ENCODE data around the gene TBX15. TPM values are rescaled to one million over a fixed set of nuclear protein-coding genes. Genes with fewer than 3 reads are reported as not detected.

The TBX15 gene
- total RNA-seq, 4 donors from 2014 or later = 1.1 to 5.4 (median 3.5) TPM

DNA sequence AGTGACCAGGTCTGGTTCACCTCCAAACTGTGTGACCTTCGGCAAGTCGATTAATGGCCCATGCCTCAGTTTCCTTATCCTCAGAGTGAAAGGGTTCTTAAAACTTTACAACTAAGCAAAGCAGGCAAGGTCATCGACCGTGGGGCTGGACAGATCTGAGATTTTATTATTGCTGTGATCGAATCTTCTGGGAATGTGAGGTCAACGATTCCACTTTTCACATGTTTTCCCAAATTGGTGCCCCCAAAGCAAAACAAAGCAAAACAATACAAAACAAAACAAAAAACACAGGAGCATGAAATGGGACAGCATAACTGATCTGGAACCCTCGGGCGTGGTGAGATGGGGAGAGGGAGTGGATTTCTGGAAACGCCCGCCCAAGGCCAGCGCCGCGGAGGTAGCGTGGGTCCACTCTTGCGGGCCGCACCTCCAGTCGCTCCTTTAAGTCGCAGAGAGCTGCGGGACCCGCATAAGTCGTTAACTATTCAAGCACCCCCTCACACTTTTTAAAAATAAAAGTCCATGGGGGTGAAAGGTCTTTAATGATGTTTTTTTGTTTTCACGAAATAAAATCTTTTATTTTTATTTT lies 4.2 kb upstream of the TBX15 start:
- H3K27ac ChIP-seq = no peak overlapping the region
- H3K9me3 ChIP-seq = no peaks in the 10 kb centered on the region
- H3K27me3 ChIP-seq = peaks cover 93% of the 10 kb centered on the region
- intact Hi-C loops (cut with DNase I) = loop anchor here (10.0 kb wide), 1 partner anchor 838 kb away; no protein-coding TSS in a partner anchor
- no peak for DNase-seq
- H3K36me3 ChIP-seq = no peaks in the 10 kb centered on the region
- no peak for TF ChIP-seq POLR2A (IDR thresholded peaks at IDR 0.05)
- TF ChIP-seq, protein P1, sequence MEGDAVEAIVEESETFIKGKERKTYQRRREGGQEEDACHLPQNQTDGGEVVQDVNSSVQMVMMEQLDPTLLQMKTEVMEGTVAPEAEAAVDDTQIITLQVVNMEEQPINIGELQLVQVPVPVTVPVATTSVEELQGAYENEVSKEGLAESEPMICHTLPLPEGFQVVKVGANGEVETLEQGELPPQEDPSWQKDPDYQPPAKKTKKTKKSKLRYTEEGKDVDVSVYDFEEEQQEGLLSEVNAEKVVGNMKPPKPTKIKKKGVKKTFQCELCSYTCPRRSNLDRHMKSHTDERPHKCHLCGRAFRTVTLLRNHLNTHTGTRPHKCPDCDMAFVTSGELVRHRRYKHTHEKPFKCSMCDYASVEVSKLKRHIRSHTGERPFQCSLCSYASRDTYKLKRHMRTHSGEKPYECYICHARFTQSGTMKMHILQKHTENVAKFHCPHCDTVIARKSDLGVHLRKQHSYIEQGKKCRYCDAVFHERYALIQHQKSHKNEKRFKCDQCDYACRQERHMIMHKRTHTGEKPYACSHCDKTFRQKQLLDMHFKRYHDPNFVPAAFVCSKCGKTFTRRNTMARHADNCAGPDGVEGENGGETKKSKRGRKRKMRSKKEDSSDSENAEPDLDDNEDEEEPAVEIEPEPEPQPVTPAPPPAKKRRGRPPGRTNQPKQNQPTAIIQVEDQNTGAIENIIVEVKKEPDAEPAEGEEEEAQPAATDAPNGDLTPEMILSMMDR (IDR thresholded peaks at IDR 0.05) = no peak
- WGBS, 2 donors = 16 to 22% methylated on average over 22 of the region's 22 CpGs
- H3K4me1 ChIP-seq = peaks cover under 1 to 9% of the 10 kb centered on the region in 2 donors
- H3K4me3 ChIP-seq (replicated peaks in 1 of 3) = no peak overlapping the region

DNA sequence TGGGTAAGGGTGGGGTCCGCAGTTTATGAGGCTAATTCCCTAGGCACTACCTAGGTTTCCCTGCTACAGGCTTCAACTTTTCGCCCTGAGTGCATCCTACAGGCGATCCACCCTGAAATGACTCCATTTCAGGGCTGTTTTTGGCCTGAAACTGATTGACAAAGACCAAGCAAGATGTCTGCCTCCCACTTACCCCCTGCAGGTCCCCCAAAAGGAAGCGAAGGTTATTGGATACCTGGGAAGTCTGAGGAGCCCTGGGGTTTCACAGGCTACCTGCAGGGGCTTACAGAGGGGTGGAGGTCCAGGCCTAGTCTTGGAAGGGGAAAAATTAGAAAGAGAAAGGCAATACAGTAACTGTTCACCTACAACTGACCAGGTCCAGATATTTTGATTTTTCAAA lies 3.3 kb upstream of the TBX15 start:
- Histone ChIP-seq H3K4me1 (peaks cover 5 to 10% of the 10 kb centered on the region in 2 donors), H3K27ac (no peak overlapping the region), H3K36me3 (no peaks in the 10 kb centered on the region), H3K27me3 (peaks cover 93% of the 10 kb centered on the region), H3K4me3 (replicated peaks in 1 of 3) (no peak overlapping the region), H3K9me3 (no peaks in the 10 kb centered on the region)
- 19 to 23% methylated on average over 4 of the region's 4 CpGs for WGBS, 2 donors
- intact Hi-C loops (cut with DNase I) = loop anchor here (10.0 kb wide), 1 partner anchor 837 kb away; no protein-coding TSS in a partner anchor
- no peak for DNase-seq
- no peak for TF ChIP-seq POLR2A (IDR thresholded peaks at IDR 0.05)
- TF ChIP-seq, protein P1 (IDR thresholded peaks at IDR 0.05) = no peak

DNA sequence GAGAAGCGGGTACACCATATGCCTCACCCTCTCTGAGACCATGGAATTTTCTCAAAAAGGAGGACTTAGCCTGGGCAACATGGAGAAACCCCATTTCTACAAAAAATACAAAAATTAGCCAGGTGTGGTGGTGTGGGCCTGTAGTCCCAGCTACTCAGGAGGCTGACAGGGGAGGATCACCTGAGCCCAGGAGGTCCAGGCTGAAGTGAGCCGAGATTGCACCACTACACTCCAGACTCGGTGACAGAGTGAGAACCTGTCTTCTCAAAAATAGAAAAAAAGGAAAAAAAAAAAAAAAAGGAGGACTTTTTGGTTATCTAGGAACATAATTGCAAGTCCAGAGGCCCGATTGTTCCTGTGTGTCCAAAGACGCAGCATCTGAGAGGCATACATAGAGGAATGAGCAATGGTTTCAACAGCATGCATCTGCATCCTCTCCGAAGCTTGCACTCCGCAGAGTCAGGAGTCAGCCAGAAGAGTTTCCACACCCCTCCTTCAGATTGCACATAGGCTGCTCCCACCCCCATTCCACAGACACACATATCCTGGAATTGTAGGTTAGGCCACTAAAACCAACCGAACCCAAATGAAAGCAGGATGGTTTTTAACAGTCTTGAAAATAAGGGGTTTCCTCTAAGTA lies 2.5 kb upstream of the TBX15 start:
- no peak overlapping the region for H3K27ac ChIP-seq
- H3K4me1 ChIP-seq = peaks cover 5 to 11% of the 10 kb centered on the region in 2 donors
- intact Hi-C loops (cut with DNase I) = loop anchor here (10.0 kb wide), 1 partner anchor 836 kb away; no protein-coding TSS in a partner anchor
- no peaks in the 10 kb centered on the region for H3K9me3 ChIP-seq
- TF ChIP-seq, protein P1 (IDR thresholded peaks at IDR 0.05) = no peak
- no peak for TF ChIP-seq POLR2A (IDR thresholded peaks at IDR 0.05)
- H3K27me3 ChIP-seq = peaks cover 96% of the 10 kb centered on the region
- H3K4me3 ChIP-seq (replicated peaks in 1 of 3) = no peak overlapping the region
- 45 to 49% methylated on average over 8 of the region's 8 CpGs for WGBS, 2 donors
- DNase-seq = no peak
- no peaks in the 10 kb centered on the region for H3K36me3 ChIP-seq

DNA sequence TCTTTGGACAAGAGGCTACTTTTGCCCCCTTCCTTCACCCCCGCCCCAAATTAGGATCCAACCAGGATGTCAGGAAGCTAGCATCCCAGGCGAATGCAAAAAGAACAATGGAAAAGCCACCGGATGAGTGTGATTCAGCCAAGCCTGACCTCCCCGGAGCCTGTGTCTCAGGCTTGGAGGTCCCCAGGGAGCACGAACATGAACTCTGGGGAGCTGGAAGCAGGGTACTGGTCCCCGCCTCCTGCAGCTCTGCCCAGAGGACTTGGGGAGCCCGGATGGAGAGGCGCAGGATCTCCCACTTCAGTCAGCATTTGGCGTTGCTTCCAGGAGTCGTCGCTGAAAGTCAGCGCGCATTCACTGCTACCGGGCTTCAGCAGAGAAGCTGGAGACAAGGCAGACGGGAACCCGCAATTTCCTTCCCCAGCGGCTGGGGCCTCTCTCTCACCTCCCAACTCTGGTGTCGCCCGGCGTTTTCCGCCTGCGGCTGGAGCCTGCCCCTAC lies 1.8 kb upstream of the TBX15 start:
- TF ChIP-seq, protein P1 (IDR thresholded peaks at IDR 0.05) = no peak
- no peak for TF ChIP-seq POLR2A (IDR thresholded peaks at IDR 0.05)
- no peaks in the 10 kb centered on the region for H3K9me3 ChIP-seq
- DNase-seq = no peak
- intact Hi-C loops (cut with DNase I) = loop anchor here (10.0 kb wide), 1 partner anchor 835 kb away; no protein-coding TSS in a partner anchor
- 22 to 48% methylated on average over 18 to 20 of the region's 22 CpGs for WGBS, 2 donors
- no peaks in the 10 kb centered on the region for H3K36me3 ChIP-seq
- peaks cover 7 to 18% of the 10 kb centered on the region in 2 donors for H3K4me1 ChIP-seq
- no peak overlapping the region for H3K4me3 ChIP-seq (replicated peaks in 1 of 3)
- H3K27ac ChIP-seq = no peak overlapping the region
- peaks cover 97% of the 10 kb centered on the region for H3K27me3 ChIP-seq

Data from thyroid gland (tissue), 4 donors.